SW480 (cell line): ENCODE measurements around the gene NADSYN1.
"Not testable (repeated sequence)": the region's sequence is repeated elsewhere in the genome, so short reads cannot be mapped to it uniquely, and the experiment has no call there.

Experiments
- DNase-seq: peaks from one replicate; pipeline ENCODE4 v3.0.0-alpha.2; 2016; ENCODE audit warnings: low spot score

Gene NADSYN1

DNA sequence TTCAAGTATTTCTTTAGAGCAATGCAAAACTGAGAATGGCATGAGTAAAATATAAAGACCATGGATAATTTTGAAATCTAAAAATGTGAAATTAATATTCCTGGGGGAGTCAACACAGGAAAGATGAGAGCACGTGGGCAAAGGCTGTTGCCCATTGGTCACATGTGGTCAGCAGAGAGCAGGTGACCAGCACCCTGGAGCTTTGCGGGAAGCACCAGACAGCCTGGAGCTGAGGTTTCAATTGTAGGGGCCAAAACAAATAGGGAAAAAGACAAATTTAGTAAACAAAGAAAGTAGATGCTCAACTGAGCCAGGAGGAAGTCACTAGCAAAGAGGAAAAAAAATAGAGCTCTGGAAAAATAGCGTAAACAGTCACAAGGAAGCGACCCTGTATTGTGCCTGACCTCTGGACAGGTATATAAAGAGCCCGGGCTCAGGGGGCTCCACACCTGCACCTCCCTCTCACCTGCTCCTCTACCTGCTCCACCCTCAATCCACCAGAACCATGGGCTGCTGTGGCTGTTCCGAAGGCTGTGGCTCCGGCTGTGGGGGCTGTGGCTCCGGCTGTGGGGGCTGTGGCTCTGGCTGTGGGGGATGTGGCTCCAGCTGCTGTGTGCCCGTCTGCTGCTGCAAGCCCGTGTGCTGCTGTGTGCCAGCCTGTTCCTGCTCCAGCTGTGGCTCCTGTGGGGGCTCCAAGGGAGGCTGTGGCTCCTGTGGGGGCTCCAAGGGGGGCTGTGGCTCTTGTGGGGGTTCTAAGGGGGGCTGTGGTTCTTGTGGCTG lies 74.0 kb downstream of the NADSYN1 start, which contains the start of gene KRTAP5-7:
TSS of gene KRTAP5-7 (plus strand) at position 472 of the 780 bp plus-strand sequence. CDS start at position 506, 34 bp downstream.
- DNase-seq: not testable (repeated sequence)

GRCh38 chr11:71527576-71528210 lies 74.7 kb downstream of the NADSYN1 start:
- no peak for DNase-seq

DNA sequence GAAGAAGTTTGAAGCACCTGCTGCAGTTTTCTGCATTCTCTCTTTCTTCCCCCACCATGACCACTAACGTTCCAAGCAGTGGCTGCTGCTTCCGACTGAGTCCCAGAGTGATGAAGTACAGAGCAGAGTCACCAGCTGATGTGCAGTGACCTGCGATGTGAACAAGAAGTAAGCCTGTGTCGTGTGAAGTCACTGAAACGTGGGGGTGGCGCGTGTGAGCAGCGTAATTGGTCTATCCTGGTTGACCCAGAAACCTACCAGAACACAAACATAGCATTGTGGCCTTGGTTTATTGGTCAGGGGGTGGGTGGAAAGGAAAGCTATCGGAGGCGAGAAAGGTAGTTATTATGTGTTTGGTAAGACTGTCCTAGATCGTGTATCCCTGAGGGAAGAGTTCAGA lies 77.6 kb downstream of the NADSYN1 start:
- no peak for DNase-seq

DNA sequence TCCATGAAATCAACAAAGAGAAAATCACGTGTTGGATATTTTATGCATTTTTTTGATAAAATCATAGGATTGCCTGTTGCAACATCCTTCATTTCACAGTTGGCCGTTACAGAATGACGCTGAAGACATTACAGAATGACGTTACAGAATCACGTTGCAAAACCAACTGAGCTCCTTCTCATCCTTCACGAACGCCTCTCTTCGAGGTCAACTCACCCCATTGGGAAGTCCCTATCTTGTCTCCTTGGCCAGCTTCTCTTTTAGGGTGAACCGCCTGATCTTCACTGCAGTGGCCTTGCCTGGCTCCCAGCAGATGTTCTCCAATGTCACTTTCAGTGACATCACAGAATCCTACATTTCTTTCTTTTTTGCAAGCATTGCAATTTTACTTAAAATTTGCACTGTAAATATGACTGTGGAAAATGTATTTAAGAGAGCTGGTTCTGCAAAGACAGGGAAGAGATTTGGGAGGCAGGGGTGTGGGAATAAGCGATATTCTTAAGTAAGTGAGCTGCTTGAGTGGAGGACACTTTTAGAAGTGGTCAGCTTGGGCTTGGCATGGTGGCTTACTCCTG lies 79.1 kb downstream of the NADSYN1 start:
- no peak for DNase-seq

- not testable (repeated sequence) for DNase-seq
These were observed 82.0 kb downstream of the NADSYN1 start for GRCh38 chr11:71534711-71535608.

DNA sequence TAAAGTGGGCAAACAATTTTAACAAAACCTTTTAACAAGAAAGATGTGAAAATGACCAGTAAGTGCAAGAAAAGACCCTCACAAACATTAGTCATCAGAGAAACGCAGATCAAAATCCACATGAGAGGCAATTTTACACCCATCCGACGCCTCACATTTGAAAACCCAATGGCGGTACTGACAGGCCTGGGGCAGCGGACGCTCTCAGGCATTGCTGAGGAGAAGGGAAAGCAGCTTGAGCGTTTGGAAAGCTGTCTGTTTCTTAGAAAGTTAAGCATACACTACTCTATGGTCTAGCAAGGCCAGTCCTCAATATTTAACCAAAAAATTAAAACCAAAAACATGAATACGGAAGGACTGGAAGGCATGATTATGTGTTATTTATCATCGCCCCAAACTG lies 82.8 kb downstream of the NADSYN1 start:
- no peak for DNase-seq

DNA sequence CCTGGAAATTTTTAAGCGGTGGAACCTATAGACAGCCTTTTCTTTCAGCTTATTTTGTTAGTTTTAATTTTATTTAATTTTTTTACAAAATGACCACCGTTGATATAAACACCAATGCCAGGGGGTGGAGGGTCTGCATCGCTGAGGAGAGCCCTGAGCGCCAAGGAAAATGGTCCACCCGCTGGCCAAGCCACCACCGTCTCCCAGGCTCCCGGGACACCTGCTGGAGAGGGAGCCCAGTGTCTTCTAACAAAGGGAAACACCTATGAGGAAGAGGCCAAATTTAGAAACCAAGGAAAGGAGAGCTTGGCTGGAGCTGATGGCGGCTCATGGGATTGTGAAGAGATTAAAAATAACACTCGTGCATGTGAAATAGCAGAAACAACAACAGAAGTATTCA lies 84.5 kb downstream of the NADSYN1 start:
- no peak for DNase-seq

- not testable (repeated sequence) for DNase-seq
These were observed 85.1 kb downstream of the NADSYN1 start, which contains the start of gene KRTAP5-8 for GRCh38 chr11:71537977-71538665. KRTAP5-8 (plus strand) TSS chr11:71538025; CDS start chr11:71538056, 31 bp downstream.

GRCh38 chr11:71538666-71538990 lies 85.6 kb downstream of the NADSYN1 start:
- DNase-seq: no peak

DNA sequence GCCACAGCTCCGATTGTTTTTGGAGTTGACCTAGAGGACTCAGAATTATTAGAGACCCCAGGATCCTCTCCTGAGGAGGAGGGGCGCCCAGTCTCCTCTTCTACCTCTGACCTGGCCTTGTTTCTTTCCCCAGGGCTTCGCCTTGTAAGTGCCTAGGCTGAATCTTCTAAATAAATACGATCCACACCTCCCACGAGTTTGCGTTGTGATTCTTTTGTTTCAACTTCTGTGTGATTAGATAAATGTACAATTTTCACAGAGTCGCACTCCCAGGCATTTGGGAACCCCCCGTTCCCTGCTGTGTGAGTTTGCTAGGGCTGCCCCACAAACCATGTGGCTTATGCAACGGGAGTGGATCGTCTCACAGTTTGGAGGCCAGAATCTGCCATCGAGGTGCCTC lies 86.0 kb downstream of the NADSYN1 start:
- no peak for DNase-seq

DNA sequence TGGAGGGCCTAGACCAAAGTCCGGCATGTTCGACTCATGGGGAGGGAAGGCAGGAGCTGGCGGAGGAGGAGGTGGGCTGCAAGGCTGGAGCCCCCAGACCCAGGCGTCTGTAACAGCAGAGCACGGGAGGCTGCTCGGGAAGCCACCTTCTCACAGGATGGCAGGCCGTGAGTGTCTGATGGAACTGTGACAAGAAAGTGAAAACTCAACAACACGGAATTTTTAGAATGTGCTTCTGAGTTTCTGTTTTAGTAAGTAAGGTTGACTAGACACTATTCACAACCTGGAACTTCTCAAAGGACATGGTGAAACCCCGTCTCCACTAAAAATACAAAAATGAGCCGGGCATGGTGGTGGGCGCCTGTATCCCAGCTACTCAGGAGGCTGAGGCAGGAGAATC lies 87.0 kb downstream of the NADSYN1 start:
- not testable (repeated sequence) for DNase-seq

GRCh38 chr11:71540521-71541304 lies 87.7 kb downstream of the NADSYN1 start:
- DNase-seq: not testable (repeated sequence)

- DNase-seq: no peak
These were observed 89.4 kb downstream of the NADSYN1 start for GRCh38 chr11:71542382-71542781.

DNA sequence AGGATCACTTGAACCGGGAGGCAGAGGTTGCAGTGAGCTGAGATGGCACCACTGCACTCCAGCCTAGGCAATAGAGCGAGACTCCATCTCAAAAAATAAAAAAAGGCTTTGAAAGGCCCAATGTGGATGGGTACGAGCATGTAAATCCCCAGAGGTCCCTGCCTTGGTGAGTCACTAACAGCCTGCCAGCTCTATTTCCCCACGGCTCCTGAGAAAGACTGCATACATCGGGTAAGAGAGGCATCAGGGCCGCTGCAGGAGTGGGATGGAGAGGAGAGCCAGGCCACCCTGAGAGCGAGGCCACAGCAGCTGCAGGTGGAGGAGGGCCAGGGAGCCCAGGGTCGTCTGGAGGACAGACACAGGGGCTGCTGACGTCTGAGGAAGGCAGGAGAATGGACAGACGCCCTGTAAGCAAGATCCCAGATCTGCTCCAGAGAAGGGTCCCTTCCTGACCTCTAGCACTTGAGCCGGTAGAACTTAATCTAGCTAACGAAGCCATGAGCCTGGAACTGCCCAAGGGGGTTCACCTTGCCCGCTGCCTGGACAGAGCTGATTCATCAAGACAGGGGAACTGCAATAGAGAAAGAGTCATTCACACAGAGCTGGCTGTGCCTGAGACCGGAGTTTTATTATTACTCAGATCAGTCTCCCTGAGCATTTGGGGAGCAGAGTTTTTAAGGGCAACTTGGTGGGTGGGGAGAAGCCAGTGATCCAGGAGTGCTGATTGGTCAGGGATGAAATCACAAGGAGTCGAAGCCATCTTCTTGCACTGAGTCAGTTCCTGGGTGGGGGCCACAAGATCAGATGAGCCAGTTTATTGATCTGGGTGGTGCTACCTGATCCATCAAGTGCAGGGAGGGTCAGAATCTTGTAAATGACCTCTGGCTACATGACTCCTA lies 90.1 kb downstream of the NADSYN1 start:
- DNase-seq: no peak

DNA sequence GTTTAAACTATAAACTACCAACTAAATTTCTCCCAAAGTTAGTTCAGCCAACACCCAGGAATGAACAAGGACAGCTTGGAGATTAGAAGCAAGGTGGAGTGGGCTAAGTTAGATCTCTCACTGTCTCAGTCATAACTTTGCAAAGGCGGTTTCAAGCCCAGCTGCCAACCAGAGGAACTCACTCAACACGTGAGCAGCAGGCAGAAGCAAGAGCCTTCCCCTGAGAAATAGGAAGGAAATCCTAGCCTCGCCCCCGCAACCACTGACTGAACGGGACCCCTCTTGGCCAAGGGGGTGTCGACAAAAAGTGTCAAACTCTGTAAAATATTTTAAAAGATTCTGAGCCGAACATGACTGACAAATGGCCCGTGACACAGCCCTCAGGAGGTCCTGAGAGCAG lies 90.9 kb downstream of the NADSYN1 start:
- DNase-seq: no peak

GRCh38 chr11:71544525-71545214 lies 91.7 kb downstream of the NADSYN1 start:
- DNase-seq: no peak

DNA sequence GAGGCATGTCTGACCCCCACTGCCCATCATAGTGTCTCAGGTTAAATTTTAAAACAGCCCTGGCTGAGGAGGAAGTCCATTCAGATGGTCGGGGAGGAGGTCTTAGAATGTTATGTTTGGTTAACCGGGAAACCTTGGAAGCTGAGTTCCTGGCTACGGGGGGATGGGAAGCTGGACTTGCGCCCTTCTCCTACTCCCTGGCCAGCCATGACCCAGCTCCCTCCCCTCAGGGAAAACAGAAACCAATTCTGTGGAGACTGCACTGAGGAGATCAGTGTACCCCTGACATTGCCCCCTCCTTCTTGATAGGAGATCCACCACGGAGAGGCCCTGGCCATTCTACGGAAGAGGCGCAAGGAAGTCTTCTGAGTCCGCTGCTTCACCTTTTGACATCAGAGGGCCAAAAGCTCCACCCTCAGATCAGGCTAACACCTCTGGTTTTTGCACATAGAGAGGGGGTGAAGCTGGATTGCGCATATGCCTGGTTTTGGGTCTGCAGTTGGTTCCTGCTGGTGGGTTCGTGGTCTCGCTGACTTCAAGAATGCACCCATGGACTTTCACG lies 92.5 kb downstream of the NADSYN1 start:
- DNase-seq: no peak

DNA sequence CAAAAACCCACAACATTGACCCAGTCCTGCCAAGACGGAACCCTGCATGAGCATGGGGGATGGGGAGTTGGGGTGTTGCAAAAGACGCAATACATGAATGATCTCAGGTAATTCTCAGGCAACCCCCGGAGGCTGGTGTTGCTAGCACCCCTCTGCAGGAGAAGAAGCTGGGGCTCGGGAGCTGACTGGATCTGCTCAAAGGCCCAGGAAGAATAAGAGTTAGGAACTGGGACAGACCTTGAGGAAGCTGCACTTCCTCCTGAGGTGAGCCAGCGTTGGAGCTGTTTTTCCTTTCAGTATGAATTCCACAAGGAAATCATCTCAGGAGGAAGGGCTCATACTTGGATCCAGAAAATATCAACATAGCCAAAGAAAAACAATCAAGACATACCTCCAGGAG lies 95.1 kb downstream of the NADSYN1 start, which contains the start of gene KRTAP5-9:
TSS of gene KRTAP5-9 (plus strand) at position 301 of the 400 bp plus-strand sequence. CDS start 238 bp downstream, outside the sequence.
- no peak for DNase-seq
